ENCODE data around the gene GRB14.

DNA sequence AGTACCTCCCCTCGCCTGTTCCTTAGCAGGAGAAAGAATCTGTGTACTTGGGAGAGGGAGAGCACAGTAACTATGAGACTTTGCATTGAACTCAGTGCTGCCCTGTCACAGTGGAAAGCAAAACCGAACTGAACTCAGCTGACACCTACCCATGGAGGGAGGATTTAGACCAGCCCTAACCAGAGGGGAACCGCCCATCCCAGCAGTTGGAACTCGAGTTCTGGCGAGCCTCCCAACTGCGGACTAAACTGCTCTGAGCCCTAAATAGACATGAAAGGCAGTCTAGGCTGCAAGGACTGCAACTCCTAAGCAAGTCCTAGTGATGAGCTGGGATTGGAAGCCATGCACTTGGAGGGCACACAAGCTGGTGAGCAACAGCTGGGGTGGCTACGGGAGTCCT is 110.4 kb downstream of the GRB14 start:
- no peak for TF ChIP-seq PHF20 (CRISPR knock-in tag; IDR thresholded peaks at IDR 0.05)
- TF ChIP-seq MAX (IDR thresholded peaks at IDR 0.05): no peak
